ELF-1 (cell line): ENCODE data around the gene GDAP2.
A peak's percentile ranks its signal among the peaks of the same experiment; 100 is the strongest.

Experiments
- DNase-seq: peaks from one replicate; pipeline ENCODE4 v3.0.0-alpha.2; 2016; ENCODE audit warnings: low read depth, low spot score

GDAP2 gene

DNA sequence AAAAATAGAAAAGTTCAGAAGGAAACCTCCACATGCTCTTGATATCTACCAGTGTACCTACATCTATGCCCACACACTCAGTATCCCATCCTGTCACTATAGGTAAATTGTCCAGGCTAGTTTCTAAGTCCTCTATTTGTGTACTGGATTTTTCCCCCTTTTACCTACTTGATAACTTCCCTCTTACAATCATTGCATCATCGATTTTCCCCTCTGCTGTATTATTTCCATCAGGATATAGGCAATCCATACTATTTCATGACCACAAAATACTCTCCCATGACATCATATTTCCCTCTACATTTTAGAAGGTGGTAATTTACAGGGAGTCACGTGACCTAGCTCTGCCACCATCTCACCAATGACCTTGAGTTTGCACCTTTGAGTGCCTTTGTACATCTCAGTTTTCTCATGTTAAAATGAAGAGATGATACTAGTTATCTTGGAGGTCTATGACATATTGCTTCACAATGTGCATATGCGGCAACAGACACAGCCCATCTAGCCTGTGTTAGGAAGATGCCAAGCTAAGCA lies 88.2 kb downstream of the GDAP2 start:
- DNase-seq: no peak

DNA sequence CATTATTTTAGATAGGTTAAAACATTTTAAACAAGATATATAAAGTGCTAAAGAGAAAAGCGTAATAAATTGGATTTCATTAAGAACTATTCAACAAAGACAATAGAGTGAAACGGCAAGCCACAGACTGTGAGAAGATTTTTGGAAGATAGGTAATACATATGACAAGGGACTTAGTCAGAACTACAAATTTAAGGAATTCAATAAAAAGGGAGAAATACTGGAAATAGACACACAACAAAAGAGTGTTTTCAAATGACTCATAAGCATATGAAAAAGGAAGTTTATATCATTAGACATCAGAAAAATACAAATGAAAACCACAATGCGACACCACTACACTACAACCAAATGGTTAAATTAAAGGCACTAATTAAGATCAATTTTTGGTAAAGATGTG lies 90.5 kb downstream of the GDAP2 start:
- no peak for DNase-seq

DNA sequence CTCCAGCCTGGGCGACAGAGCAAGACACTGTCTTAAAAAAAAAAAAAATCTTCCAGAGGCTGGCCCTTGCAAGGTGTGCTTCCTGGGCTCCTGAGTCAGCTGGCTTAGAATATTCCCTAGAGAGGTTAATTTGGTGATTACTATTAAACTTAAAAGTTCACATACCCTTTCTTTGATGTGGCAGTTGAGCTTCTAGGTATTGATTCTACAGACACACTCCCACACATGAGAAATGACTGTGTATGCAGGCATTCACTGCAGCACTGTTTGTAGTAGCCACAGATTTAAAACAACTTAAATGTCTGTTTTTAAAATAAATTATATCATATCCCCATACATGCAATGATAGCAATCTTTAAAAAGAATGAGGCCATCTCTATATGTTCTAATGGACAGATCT lies 93.4 kb downstream of the GDAP2 start:
- DNase-seq: no peak

DNA sequence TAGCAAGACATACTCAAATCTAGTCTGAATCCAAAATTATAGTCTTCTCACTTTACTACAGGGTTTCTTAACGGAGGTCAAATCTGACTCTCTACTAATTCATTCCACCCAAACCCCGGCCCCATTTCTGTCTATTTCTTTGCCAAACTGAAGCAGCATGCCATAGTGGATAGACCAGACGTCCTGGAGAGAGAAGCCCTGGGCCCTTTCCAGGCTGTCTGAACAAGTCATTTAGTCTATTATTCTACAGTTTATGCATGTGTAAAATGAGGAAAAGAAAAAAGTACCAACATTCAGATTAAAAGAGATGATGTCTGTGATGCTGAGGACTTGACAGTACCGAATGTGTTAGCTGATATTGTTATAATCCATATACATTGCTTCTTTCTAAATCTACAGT lies 95.0 kb downstream of the GDAP2 start:
- no peak for DNase-seq

DNA sequence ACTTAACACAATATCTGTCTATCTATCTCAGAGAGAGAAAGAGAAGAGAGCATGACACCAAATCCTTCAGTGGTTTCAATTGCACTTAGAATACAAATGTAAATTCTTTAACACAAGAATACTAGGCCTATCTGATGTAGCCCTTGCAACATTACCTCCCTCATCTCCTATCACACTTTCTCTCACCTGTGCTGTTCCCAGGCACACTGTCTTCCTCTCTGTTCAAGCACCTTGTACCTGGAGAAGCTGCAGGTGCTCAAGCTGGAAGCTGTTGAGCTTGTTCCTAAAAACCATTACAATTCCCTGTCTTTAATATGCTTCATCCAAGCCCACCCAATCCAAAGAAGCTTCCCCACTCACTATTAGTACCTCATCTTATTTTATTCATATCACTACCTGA lies 97.0 kb downstream of the GDAP2 start:
- no peak for DNase-seq

DNA sequence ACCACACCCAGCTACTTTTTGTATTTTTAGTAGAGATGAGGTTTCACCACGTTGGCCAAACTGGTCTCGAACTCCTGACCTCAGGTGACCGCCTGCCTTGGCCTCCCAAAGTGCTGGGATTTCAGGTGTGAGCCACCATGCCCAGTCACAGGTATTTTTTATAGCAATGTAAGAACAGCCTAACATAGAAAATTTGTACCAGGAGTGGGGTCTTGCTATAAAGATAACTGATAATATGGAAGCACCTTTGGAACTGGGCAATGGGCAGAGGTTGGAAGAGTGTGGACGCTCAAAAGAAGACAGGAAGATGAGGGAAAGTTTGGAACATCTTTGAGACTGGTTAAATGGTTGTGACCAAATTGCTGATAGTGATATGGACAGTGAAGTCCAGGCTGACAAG lies 99.2 kb downstream of the GDAP2 start:
- no peak for DNase-seq

DNA sequence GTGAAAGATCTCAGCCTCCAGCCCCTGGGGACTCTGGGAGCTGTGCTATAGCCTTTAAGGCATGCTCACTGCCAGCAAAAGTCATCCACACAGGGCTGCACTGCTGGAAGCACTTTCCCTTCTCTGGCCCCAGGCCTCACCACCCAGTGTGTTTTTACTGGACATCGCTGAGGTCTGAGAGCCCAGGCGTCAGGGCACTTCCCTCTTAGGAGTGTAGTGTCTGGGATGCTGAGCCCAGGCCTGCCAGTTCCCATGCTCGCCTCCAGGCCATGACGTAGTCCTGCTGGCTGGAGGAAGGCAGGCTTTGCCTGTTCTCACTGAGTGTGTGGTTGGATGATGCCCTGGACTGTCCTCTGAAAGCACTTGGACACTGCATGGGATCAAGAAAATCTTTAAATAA lies 101.2 kb downstream of the GDAP2 start:
- DNase-seq: peak; percentile 48

DNA sequence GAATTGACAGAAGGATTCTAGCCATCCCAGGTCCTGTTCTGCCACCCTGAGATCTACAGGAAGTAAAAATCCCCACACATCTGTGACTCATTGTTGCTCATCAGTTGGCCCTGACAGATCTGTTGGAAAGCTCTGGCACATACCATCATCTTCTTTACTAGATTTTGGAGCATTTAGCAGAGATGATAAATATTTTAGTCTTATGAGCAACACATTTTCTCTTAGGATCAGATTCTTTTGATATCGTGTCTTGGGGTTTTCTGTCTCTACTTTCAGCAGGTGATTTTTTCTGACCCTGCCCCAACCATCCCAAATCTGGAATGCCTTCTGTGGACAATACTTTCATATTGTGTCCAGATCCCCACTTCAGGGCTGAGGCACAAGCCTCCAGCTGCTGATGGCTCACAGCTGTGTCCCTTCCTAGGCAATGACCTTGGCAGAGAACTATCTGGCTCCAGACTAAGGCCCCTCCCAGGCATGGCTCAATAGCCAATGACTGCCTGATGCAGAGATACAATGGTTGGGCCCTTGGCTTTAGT lies 102.8 kb downstream of the GDAP2 start:
- no peak for DNase-seq

DNA sequence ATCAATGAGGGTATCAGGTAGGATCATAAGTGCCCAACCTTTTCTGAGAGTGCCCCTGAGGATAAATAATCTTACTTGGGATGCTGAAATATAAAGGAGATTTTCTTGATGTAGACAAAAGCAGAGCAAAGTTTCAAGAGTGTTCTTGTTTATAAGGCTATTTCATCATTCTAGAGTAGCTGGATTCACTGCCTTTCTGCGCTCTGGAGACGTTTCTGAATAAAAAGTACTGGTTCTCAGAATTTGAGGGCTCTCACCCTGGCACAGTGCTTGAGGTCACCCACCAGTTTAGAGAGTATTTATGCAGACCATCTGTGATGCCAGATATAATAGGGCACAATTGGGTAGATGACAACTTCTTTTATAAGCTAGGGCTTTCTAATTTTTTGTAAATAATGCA lies 103.3 kb downstream of the GDAP2 start:
- DNase-seq: no peak

DNA sequence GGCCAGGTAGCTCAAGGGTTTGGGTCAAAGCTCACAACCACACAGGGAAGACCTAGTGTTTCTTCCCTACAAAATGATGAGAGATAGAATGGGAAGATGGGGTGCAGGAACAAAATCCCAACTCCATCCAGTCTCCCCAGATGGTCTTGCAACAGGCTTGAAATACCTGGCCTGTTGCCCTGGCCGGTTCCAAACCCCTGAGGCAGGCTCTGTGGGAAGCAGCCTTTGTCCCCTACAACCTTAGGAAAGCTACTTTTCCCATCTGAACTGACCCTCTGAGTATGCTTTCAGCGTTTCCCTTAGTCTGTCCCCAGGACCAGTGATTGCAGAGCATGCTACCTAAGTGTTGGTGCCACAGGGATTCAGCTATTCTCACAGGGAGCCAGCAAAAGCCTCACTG lies 104.0 kb downstream of the GDAP2 start:
- no peak for DNase-seq

DNA sequence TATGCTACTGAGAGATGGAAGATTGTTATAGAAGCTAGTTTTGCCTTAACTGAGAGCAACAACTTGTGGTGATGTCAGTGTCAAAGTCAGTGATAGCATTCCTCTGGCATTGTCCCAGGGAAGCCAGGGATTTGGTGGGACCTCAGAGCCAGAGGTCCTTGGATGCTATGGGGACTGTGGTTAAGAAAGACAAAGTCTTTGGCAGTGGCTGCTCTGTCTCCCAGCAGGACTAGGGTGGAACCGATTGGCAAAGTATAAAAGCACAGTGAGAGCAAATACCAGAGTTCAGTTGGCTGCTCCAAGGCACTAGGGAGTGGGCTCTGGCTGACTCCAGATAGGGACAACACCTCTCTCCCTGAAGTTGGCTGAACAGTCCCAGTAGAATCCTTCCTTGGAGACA lies 104.8 kb downstream of the GDAP2 start:
- no peak for DNase-seq

DNA sequence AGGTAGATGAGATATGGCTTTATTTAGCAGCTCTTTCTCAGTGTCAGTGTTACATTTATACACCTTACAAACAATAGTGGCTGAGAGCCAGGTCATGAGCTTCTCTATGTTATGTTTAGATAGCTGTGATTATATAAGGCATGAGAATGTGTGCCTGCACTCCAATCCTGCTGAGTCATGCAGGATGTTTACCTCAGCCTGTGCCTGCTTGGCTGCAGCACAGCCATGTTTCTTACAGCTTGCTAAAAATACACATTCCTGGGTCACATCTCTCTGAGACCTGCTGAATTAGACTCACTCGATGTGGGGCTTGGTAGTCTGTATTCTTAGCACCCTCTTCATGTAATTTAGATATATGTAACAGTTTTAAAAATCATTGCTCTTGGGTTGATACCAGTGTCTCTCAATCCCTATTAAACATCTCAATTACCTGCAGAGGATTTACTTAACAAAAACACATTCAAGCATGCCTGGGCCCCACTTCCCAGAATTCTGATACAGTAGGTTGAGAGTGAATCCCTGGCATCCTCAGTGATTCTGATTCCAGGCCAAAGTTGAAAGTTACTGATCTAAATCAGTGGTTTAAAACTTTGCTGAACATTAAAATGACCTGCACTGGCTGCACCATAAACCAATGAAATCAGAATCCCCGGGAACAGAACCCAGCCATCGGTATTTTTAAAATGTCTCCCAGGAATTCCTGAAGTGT lies 107.5 kb downstream of the GDAP2 start:
- DNase-seq: no peak

DNA sequence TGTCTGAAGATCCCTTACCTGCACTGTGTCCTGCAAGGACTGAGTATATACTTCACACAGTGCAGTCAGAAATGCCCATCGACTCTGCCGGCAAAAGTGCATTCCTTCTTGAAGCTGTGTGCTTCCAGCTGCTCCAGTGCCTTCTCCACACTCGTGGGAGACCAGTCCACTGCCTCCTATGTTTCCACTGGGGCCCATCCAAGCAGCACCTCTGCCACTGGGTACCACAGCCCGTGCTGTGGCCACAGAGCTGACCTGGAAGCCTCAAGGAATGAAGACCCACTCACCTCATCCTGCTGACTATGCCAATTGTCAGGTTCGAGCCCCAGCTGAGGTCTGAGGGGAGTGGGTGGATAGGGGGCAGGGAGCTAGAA lies 108.1 kb downstream of the GDAP2 start:
- DNase-seq: no peak

DNA sequence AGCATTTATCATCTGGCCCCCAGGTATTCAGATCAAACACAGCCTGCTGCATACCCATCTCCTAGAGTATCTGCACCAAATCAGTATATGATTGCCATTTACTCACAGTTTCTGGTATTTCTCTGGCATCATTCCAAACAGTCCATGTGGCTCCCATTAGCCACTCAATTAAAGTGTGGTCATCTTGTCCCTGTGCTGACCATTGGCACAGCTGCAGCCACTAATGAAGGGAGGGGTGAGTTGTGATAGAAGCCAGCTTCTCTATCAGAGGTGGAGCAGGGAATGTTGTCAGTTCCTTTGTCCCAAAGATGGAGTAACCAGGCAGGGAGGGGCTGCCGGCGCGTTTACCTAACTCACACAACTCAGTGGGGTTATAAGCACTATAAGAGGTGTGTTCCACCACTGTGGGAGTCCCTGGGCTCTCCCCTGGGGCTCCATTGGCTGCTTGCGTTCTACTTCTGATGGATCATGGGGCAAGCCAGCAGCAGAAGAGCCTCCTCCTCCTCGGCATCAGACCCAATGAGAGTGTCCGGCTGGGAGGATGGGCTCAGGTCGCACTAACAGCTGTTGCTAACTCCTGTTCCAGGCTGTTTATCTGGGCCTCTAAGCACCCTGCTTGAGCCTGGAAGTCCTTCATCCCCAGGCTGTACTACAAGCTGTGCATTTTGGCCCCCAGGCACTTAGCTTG lies 108.6 kb downstream of the GDAP2 start:
- no peak for DNase-seq

DNA sequence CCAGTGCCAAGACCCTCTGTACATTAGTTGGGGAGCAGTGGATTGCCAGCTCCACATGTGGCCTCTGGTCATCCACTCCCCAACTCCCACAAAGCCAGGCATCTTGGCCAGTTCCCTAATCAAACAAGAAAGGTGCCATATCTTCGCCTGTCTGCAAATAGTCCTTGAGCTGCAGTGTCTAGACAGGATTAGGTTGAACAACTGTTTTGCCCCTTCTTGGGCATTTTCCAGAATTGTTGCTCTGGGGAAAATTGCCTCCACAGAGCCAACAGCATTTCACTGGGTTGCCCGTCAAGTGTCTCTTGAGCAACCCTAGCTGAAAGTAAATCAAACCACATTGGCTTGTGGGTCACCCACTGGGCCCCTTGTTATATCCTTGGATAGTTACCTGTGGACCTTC lies 109.3 kb downstream of the GDAP2 start:
- DNase-seq: no peak

DNA sequence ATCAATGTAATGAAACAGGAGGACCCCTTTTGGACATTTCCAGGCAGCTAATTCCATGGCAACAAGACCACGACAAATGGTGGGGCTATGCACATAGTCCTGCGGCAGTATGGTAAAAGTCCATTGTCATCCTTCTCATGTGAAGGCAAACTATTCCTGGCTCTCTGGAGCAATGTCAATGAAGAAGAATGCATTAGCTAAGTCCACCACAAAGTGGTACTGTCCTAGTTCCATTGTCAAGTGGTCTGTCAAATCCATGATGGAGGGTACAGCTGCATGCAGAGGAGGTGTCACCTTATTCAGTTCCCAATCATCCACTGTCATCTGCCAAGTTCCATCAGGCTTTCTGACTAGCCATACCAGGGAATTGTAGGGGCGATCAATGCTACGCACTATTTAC lies 110.1 kb downstream of the GDAP2 start:
- no peak for DNase-seq

DNA sequence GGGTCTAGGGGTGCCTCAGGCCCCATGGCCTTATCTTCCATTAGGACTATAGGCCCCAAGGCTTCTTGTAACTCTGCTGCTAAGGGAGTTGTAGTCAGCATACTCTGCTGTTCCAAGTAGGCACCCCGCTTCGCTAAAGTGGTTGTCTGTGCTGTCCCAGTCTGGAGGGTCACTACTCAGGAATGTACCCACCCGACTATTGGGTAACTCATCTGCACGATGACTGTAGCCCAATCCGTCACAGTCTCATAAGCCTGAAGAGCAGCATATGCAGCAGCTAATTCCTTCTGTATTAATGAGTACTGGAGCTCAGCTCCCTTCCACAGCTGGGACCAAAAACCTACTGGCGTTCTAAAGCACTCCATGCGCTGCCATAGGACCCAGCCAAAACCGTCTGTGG lies 111.0 kb downstream of the GDAP2 start:
- no peak for DNase-seq

DNA sequence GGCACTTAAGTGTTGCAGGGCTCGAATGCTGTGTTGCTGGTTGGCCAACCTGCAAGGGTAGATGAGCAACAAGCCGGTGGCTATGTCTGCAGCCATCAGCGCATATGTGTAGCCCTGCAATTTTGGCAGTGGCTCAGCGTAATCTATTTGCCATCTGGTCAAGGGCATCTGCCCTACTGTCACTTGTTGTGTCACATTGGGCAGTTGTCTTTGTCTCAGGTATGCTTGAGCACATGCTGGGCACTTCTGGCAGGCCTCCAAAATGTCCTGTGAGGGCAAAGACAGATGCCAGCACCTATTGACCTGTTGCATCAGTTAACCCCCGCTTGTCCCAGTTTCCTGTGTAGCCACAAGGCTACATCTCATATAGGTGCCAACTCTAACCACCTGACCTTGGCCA lies 111.8 kb downstream of the GDAP2 start:
- DNase-seq: no peak

DNA sequence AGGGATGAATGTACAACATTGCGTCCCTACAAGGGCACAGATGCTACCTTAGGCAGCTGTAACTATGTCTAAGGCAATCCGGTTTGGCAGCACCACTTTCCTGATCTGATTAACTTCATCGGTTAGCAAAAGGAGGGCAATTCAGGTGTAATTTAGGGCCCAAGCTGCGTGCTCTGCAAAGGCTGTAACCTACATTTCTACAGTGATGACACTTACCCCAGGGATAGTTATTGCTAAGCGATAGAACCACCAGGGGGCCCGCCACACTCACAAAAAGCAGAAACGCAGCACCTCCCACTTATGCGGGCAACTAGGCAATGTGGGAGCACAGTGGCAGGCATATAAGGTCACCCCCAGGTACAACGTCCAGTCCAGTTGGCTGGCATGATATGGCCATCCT lies 113.5 kb downstream of the GDAP2 start:
- DNase-seq: peak; percentile 19

DNA sequence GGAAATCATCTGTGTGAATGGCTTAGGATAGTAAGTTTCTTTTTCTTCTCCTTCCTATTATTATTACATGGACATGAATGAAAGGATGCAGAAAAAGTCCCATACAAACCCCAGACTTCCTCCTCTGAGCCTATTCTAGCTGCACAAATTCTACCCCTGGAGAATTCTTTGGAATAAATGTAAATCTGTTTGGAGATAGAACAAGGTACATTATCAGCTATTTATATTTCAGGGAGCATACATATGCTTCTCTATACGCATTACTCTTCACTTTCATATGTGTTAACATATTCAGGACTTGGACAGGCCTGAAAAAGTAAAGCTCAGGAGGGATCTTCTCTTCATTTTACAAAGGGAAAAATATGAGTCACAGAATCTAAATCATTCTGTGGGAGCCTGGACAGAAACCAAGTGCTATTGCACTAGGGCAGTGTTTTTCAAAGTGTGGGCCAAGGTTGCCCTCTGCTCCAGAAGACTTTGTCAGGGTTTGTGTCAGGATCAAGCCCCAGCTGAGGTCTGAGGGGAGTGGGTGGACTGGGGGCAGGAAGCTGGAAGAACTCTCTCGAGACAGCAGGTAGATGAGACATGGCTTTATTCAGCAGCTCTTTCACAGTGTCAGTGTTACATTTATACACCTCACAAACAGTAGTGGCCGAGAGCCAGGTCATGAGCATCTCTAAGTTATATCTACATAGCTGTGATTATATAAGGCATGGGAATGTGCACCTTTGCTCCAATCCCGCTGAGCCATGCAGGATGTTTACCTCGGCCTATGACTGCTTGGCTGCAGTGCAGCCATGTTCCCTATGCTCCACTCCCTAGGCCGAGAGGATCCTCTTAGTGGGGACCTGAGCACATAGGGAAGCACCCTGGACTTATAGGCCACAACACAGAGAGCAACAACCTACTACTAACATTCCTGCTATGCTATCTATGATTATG lies 114.3 kb downstream of the GDAP2 start:
- DNase-seq: no peak
